Common myeloid progenitor, CD34-positive (primary cell): ENCODE measurements around the gene OPRM1.

ENCODE experiments used
- CTCF ChIA-PET: fragments of 350-600 bp; sonication (Branson Sonifier 250); formaldehyde crosslinking; loops from one replicate; lab custom pipeline; 2021; ENCODE audit warnings: antibody characterized with exemption; lab: Charles Lee
- POLR2A ChIA-PET: fragments of 350-600 bp; sonication (Branson Sonifier 250); formaldehyde crosslinking; loops from one replicate; lab custom pipeline; 2021; ENCODE audit warnings: antibody characterized with exemption; lab: Charles Lee
- DNase-seq, 3 donors: peaks; one replicate each; pipeline versions ENCODE4 v3.0.0 to v3.0.0-alpha.2; 2013
- H3K27ac ChIP-seq, 2 experiments: 1 replicate in 1 of 2; 2 replicates in 1 of 2; pipeline ENCODE4 v1.7.0; 2013; ENCODE audit warnings: inconsistent platforms in 2 of 2, low read length in 2 of 2, mild to moderate bottlenecking in 2 of 2, low read depth in 1 of 2, moderate library complexity in 1 of 2; ENCODE audit not compliant: severe bottlenecking in 2 of 2, insufficient read depth in 1 of 2, poor library complexity in 1 of 2
- H3K27me3 ChIP-seq, 5 experiments: replicated peaks in 2 of 5; 1 replicate in 3 of 5; 2 replicates in 2 of 5; pipeline versions ENCODE4 v1.6.1 to v1.7.0; 2013; ENCODE audit warnings: low read length in 4 of 5, mild to moderate bottlenecking in 2 of 5, moderate library complexity in 2 of 5, inconsistent platforms in 1 of 5; ENCODE audit not compliant: insufficient read depth in 5 of 5, control insufficient read depth in 4 of 5
- H3K36me3 ChIP-seq, 4 experiments: 1 replicate in 2 of 4; 2 replicates in 2 of 4; pipeline versions ENCODE4 v1.6.1 to v1.7.0; 2013; ENCODE audit warnings: low read length in 3 of 4, control low read depth in 1 of 4, mild to moderate bottlenecking in 1 of 4; ENCODE audit not compliant: control insufficient read depth in 4 of 4, insufficient read depth in 4 of 4
- H3K4me1 ChIP-seq, 4 experiments: 1 replicate in 3 of 4; 2 replicates in 1 of 4; pipeline versions ENCODE4 v1.6.1 to v1.7.1; 2013; ENCODE audit warnings: low read length in 3 of 4, mild to moderate bottlenecking in 3 of 4, control low read depth in 1 of 4, inconsistent platforms in 1 of 4, moderate library complexity in 1 of 4; ENCODE audit not compliant: control insufficient read depth in 4 of 4, insufficient read depth in 4 of 4; ENCODE audit errors: control extremely low read depth in 1 of 4
- H3K4me3 ChIP-seq, 7 experiments: 1 replicate in 4 of 7; 2 replicates in 3 of 7; pipeline versions ENCODE4 v1.5.1 to v1.7.0; 2013; ENCODE audit warnings: mild to moderate bottlenecking in 7 of 7, low read length in 6 of 7, moderate library complexity in 6 of 7, inconsistent platforms in 2 of 7, low read depth in 2 of 7, control low read depth in 1 of 7; ENCODE audit not compliant: insufficient read depth in 4 of 7, control insufficient read depth in 1 of 7; ENCODE audit errors: extremely low read depth in 1 of 7
- H3K9me3 ChIP-seq, 5 experiments: 1 replicate in 4 of 5; 2 replicates in 1 of 5; pipeline versions ENCODE4 v1.6.1 to v1.7.1; 2013; ENCODE audit warnings: low read length in 4 of 5, mild to moderate bottlenecking in 2 of 5, inconsistent platforms in 1 of 5, low read depth in 1 of 5, moderate library complexity in 1 of 5; ENCODE audit not compliant: control insufficient read depth in 4 of 5, insufficient read depth in 2 of 5; ENCODE audit errors: control extremely low read depth in 1 of 5
- WGBS: methylation state at CpG from one replicate; pipeline ENCODE4 v1.1.5; 2013; ENCODE audit not compliant: insufficient coverage; 5-methylcytosine and 5-hydroxymethylcytosine counted together

Gene OPRM1

GRCh38 chr6:154057098-154057497, 18.1 kb downstream of the OPRM1 start:
- CTCF ChIA-PET = interaction anchor here (0.7 kb wide), 1 partner anchor 17 kb away, joined by 3 read pairs; no protein-coding TSS in a partner anchor
- 100% methylated on average over 1 of the region's 1 CpG for WGBS

GRCh38 chr6:154058963-154059680, 20.1 kb downstream of the OPRM1 start:
- H3K4me1 ChIP-seq = no peaks in the 10 kb centered on the region
- H3K36me3 ChIP-seq = no peaks in the 10 kb centered on the region
- H3K9me3 ChIP-seq = no peaks in the 10 kb centered on the region
- WGBS = 87% methylated on average over 3 of the region's 4 CpGs
- ChIA-PET CTCF (no interaction called here), POLR2A (no interaction called here)
- no peak for DNase-seq
- H3K4me3 ChIP-seq = no peak overlapping the region
- peaks cover 0 to 1% (median 0%) of the 10 kb centered on the region in 5 experiments for H3K27me3 ChIP-seq
- no peak overlapping the region for H3K27ac ChIP-seq

More at GRCh38 chr6:154057098-154057497, 18.1 kb downstream of the OPRM1 start:
- H3K4me1 ChIP-seq = no peaks in the 10 kb centered on the region
- no peaks in the 10 kb centered on the region for H3K9me3 ChIP-seq
- no peak overlapping the region for H3K4me3 ChIP-seq
- H3K27ac ChIP-seq = no peak overlapping the region
- H3K36me3 ChIP-seq = no peaks in the 10 kb centered on the region
- POLR2A ChIA-PET = no interaction called here
- no peak for DNase-seq
- peaks cover 0 to 1% (median 0%) of the 10 kb centered on the region in 5 experiments for H3K27me3 ChIP-seq

- WGBS = 100% methylated on average over 1 of the region's 3 CpGs
- H3K27ac ChIP-seq = no peak overlapping the region
- ChIA-PET POLR2A (no interaction called here), CTCF (no interaction called here)
- no peaks in the 10 kb centered on the region for H3K36me3 ChIP-seq
- H3K4me1 ChIP-seq = no peaks in the 10 kb centered on the region
- no peak overlapping the region for H3K4me3 ChIP-seq
- peaks cover 0 to 3% (median 0%) of the 10 kb centered on the region in 5 experiments for H3K9me3 ChIP-seq
- H3K27me3 ChIP-seq = peaks cover 0 to 3% (median 0%) of the 10 kb centered on the region in 5 experiments
- DNase-seq = no peak
These were observed 21.0 kb downstream of the OPRM1 start for GRCh38 chr6:154060076-154060475.

GRCh38 chr6:154070041-154070440, 31.0 kb downstream of the OPRM1 start:
- no peak overlapping the region for H3K4me3 ChIP-seq
- no peak overlapping the region for H3K27ac ChIP-seq
- peaks cover 0 to 8% (median 0%) of the 10 kb centered on the region in 5 experiments for H3K9me3 ChIP-seq
- no peaks in the 10 kb centered on the region for H3K36me3 ChIP-seq
- ChIA-PET CTCF (no interaction called here), POLR2A (no interaction called here)
- WGBS = 100% methylated on average over 1 of the region's 2 CpGs
- peaks cover 0 to 3% (median 2%) of the 10 kb centered on the region in 5 experiments for H3K27me3 ChIP-seq
- no peaks in the 10 kb centered on the region for H3K4me1 ChIP-seq
- no peak for DNase-seq

GRCh38 chr6:154070657-154071056, 31.6 kb downstream of the OPRM1 start:
- Histone ChIP-seq H3K27ac (no peak overlapping the region), H3K36me3 (no peaks in the 10 kb centered on the region), H3K4me1 (no peaks in the 10 kb centered on the region), H3K4me3 (no peak overlapping the region), H3K9me3 (peaks cover 0 to 6% (median 0%) of the 10 kb centered on the region in 5 experiments), H3K27me3 (peaks cover 0 to 3% (median 2%) of the 10 kb centered on the region in 5 experiments)
- WGBS = no CpG with 5 or more reads among the region's 1 CpG
- POLR2A ChIA-PET = no interaction called here
- CTCF ChIA-PET = no interaction called here
- no peak for DNase-seq

GRCh38 chr6:154071236-154071635, 32.2 kb downstream of the OPRM1 start:
- no peaks in the 10 kb centered on the region for H3K4me1 ChIP-seq
- WGBS = no CpG with 5 or more reads among the region's 1 CpG
- no peak overlapping the region for H3K27ac ChIP-seq
- no peaks in the 10 kb centered on the region for H3K36me3 ChIP-seq
- CTCF ChIA-PET = no interaction called here
- H3K27me3 ChIP-seq = peaks cover 0 to 3% (median 2%) of the 10 kb centered on the region in 5 experiments
- POLR2A ChIA-PET = no interaction called here
- H3K4me3 ChIP-seq = no peak overlapping the region
- DNase-seq = no peak
- H3K9me3 ChIP-seq = peaks cover 0 to 6% (median 0%) of the 10 kb centered on the region in 5 experiments

- CTCF ChIA-PET = no interaction called here
- WGBS = no CpG with 5 or more reads among the region's 1 CpG
These were observed 32.7 kb downstream of the OPRM1 start for GRCh38 chr6:154071711-154072110.

More at GRCh38 chr6:154071711-154072110, 32.7 kb downstream of the OPRM1 start:
- Histone ChIP-seq H3K27ac (no peak overlapping the region), H3K27me3 (peaks cover 0 to 3% (median 2%) of the 10 kb centered on the region in 5 experiments), H3K4me3 (no peak overlapping the region), H3K36me3 (no peaks in the 10 kb centered on the region), H3K9me3 (peaks cover 0 to 6% (median 0%) of the 10 kb centered on the region in 5 experiments), H3K4me1 (no peaks in the 10 kb centered on the region)
- no peak for DNase-seq
- POLR2A ChIA-PET = no interaction called here
